HCT116 (cell line): ENCODE data around the gene MED10.

Experiments used
- JUND ChIP-seq: IDR thresholded peaks from 2 replicates; pipeline ENCODE4 v1.6.1; 2012
- TF ChIP-seq, protein P1 (sequence below), 3 experiments: fragments of 200-600 bp in 1 of 3; sonication (generic) in 1 of 3; IDR thresholded peaks in 2 of 3; conservative IDR thresholded peaks in 1 of 3; 2 replicates each; pipeline ENCODE4 v1.5.1; 2012 to 2017; ENCODE audit warnings: low read depth in 2 of 3, low read length in 2 of 3, antibody characterized with exemption in 1 of 3, borderline replicate concordance in 1 of 3, control low read depth in 1 of 3, mild to moderate bottlenecking in 1 of 3, mixed read lengths in 1 of 3, mixed run types in 1 of 3, moderate library complexity in 1 of 3; ENCODE audit not compliant: insufficient read depth in 1 of 3

- TF ChIP-seq JUND, result no peak
- TF ChIP-seq, protein P1, sequence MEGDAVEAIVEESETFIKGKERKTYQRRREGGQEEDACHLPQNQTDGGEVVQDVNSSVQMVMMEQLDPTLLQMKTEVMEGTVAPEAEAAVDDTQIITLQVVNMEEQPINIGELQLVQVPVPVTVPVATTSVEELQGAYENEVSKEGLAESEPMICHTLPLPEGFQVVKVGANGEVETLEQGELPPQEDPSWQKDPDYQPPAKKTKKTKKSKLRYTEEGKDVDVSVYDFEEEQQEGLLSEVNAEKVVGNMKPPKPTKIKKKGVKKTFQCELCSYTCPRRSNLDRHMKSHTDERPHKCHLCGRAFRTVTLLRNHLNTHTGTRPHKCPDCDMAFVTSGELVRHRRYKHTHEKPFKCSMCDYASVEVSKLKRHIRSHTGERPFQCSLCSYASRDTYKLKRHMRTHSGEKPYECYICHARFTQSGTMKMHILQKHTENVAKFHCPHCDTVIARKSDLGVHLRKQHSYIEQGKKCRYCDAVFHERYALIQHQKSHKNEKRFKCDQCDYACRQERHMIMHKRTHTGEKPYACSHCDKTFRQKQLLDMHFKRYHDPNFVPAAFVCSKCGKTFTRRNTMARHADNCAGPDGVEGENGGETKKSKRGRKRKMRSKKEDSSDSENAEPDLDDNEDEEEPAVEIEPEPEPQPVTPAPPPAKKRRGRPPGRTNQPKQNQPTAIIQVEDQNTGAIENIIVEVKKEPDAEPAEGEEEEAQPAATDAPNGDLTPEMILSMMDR (IDR thresholded peaks at IDR 0.05 in 2 of 3, conservative IDR thresholded peaks at IDR 0.05 in 1 of 3; ENCODE audit: borderline replicate concordance in 1 of 3, insufficient read depth in 1 of 3, low read depth in 2 of 3, low read length in 2 of 3), result no peak
Observed at GRCh38 chr5:6377582-6377904, 804 bp downstream of the MED10 start.
